NCI-H2196 (cell line): ENCODE measurements around the gene MAGIX.

Experiments
- DNase-seq: peaks from one replicate; lab custom pipeline; 2025; ENCODE audit not compliant: unreplicated experiment; lab: John Stamatoyannopoulos, UW

The MAGIX gene

DNA sequence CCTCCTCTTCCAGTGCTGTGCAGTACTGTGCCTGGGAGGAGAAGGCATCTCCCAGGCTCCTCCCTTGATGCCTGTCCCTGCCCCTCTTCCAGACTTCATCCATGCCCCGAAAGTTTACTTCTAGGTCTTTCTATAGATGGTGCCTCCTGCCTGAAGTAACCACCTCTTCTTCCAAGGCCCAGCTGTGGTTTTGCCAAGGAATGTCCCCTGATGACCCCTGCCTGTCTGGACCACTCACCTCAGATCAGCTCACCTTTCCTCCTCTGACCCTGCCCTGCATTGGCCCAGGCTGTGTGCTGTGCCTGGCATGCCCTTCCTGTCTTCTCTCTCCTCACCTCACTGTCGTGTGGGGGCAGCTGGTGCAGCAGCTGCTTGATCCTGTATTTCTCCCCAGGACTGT, 16.8 kb downstream of the MAGIX start:
- no peak for DNase-seq

- no peak for DNase-seq
Measured at GRCh38 chrX:49183701-49184281, 21.2 kb downstream of the MAGIX start.

GRCh38 chrX:49184294-49185281, 22.0 kb downstream of the MAGIX start:
- peak; percentile 87 for DNase-seq

DNA sequence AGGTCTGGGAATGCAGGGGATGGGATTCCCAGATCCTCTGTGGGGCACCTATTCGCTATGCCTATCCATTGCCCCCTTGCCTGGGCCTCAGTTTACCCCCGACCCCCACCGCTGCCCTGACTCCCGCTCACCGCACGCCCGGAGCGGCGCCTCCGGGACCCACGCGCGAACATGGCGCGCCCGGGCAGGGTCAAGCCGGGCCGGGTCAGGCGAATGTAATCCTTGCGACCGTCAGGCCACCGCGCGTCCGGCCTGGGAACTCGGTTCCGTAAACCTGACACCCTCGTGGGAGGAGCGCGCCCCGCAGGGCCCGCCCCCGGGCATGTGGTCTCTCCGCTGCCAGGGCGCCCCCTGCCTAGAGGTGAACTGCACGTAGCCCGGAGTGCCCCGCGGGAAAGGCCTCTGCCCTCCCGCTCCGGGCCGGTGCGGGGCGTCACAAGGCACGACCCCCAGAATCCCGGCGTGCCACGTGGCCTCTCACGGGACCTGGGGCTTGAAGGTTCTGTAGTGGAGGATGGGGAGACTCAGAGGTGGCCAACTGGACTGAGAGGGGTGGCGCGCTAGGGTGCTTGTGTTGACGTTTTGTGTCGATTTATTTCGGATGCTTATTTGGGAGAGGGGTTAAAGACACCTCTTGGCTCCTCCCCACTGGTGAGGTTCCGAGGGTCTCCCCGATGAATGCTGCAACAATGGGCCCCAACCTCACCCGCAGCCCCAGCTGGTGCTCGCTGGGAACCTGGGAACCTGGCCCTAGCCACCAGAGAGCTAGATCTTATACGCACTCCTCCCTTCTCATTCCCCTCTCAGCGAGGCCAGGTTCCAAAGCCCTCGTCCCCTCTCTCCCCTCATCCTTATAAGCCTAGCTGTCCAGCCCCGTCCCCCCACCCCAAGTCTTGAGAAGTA, 23.8 kb downstream of the MAGIX start, which contains the start of gene PRICKLE3:
Gene PRICKLE3 (minus strand): TSS at position 249 of the 903 bp plus-strand sequence. CDS start 76 bp downstream, at position 173.
- peak; percentile 70 for DNase-seq

DNA sequence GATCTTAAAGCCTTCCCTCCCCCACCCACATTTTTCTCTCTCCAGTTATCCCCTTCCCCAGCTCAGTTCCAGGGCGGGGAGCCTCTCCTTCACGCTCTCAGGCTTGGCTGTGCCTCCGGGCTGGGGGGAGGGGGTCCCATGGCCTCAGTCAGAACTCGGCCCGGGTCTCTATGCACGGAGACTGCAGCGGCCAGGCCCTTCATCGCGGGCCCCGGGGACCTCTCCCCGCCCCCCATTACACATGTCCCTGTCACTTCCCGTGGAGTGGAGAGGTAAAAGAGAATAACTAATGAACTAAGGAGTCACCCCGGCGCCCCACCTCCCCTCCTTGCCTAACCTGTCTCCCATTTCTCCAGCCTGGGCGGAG, 24.5 kb downstream of the MAGIX start:
- DNase-seq: no peak

GRCh38 chrX:49187526-49187925, 25.0 kb downstream of the MAGIX start:
- no peak for DNase-seq

DNA sequence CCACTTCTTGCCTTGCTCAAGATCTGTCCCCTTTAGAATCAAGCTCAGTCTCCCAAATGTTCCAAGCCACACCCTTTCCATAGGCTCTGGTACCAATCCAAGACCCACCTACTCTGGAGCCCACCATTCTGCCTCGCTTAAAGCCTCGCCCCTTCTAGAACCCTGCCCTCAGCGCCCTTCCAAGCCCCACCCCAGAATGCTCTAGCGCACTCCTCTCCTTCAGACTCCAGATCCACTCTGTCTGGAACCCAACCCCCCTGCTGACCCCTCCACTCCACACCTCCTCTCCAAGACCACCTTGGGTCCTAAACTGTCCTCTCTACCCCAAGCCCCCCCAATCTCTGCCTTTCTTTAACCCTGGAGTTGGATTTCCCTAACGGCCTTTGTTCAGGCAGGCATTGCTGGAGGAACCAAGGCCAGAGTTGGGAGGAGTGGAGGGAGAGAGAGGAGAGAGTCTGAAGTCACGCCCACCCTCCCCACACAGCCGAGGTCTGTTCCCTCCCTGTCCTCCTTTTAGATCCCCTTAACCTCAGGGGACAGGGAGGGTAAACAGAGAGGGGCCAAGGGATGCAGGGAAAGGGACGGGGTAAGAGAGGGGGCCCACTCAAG, 26.0 kb downstream of the MAGIX start:
- no peak for DNase-seq

DNA sequence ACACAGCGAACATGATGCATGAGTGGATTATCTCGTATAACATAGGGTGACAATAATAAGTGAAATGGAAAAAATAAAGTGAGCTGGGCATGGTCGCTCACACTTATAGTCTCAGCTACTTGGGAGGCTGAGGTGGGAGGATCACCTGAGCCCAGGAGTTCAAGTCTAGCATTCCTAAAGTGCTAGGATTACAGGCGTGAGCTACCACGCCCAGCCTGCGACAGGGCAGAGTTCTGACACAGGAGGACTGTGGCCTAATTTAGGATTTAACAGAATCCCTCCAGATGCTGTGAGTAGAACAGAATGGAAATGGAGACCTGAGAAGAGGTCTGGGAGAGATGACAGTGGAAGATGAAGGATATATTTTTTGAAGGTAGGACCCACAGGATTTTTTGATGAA, 27.0 kb downstream of the MAGIX start:
- DNase-seq: no peak

DNA sequence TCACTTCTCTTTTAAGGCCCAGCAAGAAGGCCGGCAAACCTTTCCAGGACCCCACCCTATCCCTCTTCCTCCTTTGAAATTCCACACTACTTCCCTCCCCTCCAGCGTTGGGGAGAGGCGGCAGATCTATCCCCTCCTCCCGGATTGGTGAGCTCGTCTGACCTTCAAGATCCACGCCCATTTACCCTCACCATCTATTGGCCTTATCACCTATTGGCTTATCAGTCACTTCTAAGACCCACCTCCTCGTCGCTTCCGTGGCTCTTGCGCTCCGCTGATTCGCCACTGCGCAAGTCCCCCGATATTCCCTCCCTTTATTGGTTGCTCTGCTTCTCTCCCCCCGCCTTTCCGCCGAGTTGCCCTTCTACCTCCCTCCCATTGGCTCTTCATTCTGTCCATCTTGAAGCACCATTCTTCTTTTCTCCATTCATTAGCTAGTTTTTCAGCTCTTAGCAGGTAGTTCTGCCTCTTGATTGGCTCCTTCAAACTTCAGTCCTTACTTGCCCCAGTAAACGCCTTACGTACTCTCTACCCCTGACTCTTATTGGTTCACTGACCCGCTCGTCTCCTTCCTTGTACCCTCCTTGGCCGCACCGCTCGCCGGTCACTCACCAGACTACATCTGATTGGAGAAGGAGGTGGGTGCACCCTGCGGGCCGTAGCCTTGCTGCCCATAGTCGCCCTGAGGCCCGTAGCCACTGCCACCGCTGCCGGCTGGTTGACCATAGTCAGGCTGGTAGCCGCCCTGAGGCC, 28.4 kb downstream of the MAGIX start:
- peak; percentile 95 for DNase-seq

DNA sequence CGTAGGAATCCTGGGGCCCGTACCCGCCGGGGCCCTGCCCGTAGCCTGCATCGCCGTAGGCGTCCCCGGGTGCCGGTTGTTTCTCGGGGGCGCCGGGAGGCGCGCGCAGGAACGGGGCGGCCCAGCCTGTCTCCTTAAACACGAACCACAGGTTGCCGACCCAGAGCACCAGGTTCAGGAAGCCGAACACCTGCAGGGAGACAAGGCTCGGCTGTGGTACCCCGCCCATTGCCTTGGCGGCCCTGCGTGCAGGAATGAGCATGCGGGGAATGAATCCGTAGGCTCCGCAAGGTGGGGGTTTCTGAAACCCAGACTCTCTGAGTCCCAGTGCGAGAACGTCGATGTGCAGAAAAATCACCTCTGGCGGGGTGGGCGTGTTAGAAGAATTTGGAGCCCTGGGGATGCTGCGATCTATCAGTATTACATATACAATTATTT, 29.0 kb downstream of the MAGIX start:
- no peak for DNase-seq

DNA sequence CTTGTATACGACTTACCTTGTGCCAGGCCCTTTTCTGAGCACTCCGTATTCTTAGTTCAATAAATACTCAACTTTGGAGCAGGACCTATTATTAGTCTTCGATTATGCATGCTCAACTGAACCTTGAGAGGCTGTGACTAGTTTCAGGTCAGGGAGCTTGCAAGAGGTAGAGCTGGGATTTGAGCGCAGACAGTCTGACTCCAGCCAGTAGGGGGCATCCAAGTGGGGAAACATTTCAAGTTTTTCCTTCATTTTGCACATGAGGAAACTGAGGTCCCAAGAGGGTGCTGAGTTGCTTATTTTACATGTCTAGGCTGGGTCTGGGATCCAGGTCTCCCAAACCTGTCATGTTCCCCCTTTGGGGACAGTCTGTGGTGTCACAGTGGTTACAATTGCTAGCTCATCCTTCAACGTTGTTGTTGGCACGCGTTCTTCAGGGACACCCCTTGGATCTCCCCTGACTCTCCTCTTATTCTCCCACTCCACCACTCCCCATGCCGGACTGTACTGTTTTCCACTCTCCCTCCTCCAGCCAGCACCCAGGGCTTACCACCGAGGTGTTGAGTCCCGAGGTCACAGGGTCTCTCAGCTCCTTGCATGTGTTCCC, 30.3 kb downstream of the MAGIX start:
- DNase-seq: peak; percentile 19

DNA sequence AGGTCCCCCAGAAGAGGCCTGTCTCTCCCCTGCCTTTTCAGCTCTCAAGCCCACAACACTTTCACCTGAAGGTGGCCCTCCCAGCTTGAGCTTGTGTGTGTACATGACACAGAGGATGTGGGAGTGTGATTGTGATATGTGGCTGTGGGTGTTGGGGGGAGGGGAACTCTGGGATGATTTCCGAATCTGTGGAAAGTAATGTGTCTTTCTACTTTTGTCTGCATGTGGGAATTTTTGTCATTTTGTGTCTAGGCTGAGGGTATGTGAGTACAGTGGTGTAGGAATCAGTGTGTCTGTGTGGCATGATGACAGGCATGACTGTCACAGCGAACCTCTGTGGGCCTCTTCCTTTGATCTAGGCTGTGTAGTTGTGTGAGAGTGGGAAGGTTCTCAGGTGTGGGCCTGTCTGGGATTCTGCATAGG, 31.0 kb downstream of the MAGIX start:
- DNase-seq: no peak

GRCh38 chrX:49197543-49198087, 35.1 kb downstream of the MAGIX start:
- DNase-seq: no peak

- DNase-seq: no peak
Measured at GRCh38 chrX:49198540-49199314, 36.2 kb downstream of the MAGIX start.

- DNase-seq: no peak
Measured at GRCh38 chrX:49199315-49199595, 36.7 kb downstream of the MAGIX start.

- peak; percentile 73 for DNase-seq
Measured at GRCh38 chrX:49199906-49200771, 37.6 kb downstream of the MAGIX start, which contains the start of gene SYP. Gene SYP, minus strand, starts transcription at chrX:49200193. Its CDS starts 7 bp downstream, at chrX:49200186.

DNA sequence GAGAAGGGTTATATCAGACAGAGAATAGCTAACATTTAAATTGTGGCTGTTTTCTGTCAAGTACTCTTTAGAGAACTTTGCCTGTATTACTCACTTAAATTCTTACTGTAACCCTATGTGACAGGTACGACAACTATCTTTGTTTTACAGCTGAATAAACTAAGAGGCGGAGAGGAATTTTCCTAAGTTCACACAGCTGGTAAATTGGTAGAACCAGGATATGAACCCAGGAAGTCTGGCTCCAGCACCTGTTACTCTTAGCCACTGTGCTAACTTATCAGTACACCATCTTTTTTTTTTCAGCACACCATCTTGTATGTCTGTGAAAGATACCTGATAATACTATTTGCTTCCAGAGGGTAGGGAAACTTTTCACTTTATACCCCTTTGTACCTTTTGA, 39.5 kb downstream of the MAGIX start:
- DNase-seq: no peak

DNA sequence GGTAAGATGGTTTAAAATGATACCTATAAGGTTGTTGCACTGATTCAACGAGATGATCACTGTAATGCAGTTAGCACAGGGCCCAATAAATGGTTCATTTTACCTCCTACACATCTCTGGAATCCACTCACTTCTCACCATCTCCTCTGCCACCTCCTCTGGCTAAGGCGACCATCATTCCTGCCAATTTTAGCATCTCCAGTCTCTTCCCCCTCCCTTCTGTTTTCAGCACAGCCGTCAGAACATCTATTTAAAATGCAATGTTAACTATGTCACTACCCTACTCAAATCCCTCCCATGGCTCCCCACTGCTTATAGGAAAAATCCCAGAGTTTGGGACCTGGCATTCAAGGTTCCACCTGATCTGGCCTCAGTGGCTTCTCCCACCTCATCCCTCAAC, 41.0 kb downstream of the MAGIX start:
- DNase-seq: no peak
